GM12878 (cell line): ENCODE results near the gene NEU4. TPM values are rescaled to one million over a fixed set of nuclear protein-coding genes. Genes with fewer than 3 reads are reported as not detected.

Experiments used
- ATAC-seq: fragments of 200-7000 bp; cut with Tn5 transposase; 3 replicates; pipeline ENCODE4 v1.9.1; 2020; ENCODE audit warnings: mild to moderate bottlenecking, moderate library complexity
- BruUV-seq: library from RNA; stranded (reverse); fragments of 400-500 nt; replicated peaks from 2 replicates; lab custom pipeline; 2021; lab: Mats Ljungman, UMichigan
- CTCF ChIA-PET: fragments of 300-600 bp; sonication (Branson Sonifier 250); formaldehyde crosslinking; extraction: SDS; loops from one replicate; lab custom pipeline; 2021; ENCODE audit warnings: inconsistent platforms; lab: Yijun Ruan, JAX
- POLR2A ChIA-PET: fragments of 350-600 bp; formaldehyde crosslinking; extraction: SDS; loops from one replicate; lab custom pipeline; 2021; ENCODE audit warnings: inconsistent platforms; lab: Charles Lee
- RAD21 ChIA-PET: fragments of 300-600 bp; sonication (Branson Sonifier 250); formaldehyde crosslinking; loops from one replicate; lab custom pipeline; 2023; ENCODE audit warnings: antibody characterized with exemption; ENCODE audit not compliant: unreplicated experiment; lab: Charles Lee
- SMC1A ChIA-PET: fragments of 300-600 bp; sonication (Branson Sonifier 250); formaldehyde crosslinking; loops from one replicate; lab custom pipeline; 2023; ENCODE audit not compliant: unreplicated experiment, uncharacterized antibody; lab: Charles Lee
- DNase-seq: peaks from one replicate; pipeline ENCODE4 v3.0.0-alpha.2; 2011; ENCODE audit warnings: low read depth, low spot score
- FAIRE-seq: peaks from 3 replicates; lab custom pipeline; 2011; peaks lifted over from hg19 to GRCh38; lab: Jason Lieb, UNC
- H2AFZ ChIP-seq: 2 replicates; pipeline ENCODE4 v1.6.0; 2011; ENCODE audit warnings: low read depth, low read length, control low read depth; ENCODE audit not compliant: control insufficient read depth
- H3K27ac ChIP-seq: 2 replicates; pipeline ENCODE4 v1.5.1; 2011; ENCODE audit warnings: control low read depth; ENCODE audit not compliant: control insufficient read depth, insufficient read depth
- H3K27me3 ChIP-seq, 2 experiments: replicated peaks in 1 of 2; 2 replicates each; pipeline versions ENCODE4 v1.6.0 to v1.6.1; 2011; ENCODE audit warnings: low read length in 1 of 2; ENCODE audit not compliant: control insufficient read depth in 2 of 2, insufficient read depth in 2 of 2
- H3K36me3 ChIP-seq, 2 experiments: 2 replicates each; pipeline ENCODE4 v1.5.1; 2011; ENCODE audit warnings: low read length in 1 of 2; ENCODE audit not compliant: control insufficient read depth in 2 of 2, insufficient read depth in 2 of 2
- H3K4me1 ChIP-seq: 2 replicates; pipeline ENCODE4 v1.6.1; 2011; ENCODE audit warnings: mild to moderate bottlenecking, low read length, moderate library complexity, mixed read lengths; ENCODE audit not compliant: control insufficient read depth, insufficient read depth
- H3K4me2 ChIP-seq: 2 replicates; pipeline ENCODE4 v1.6.0; 2011; ENCODE audit warnings: control low read depth; ENCODE audit not compliant: control insufficient read depth, insufficient read depth
- H3K4me3 ChIP-seq: fragments of 200-600 bp; sonication (generic); 2 replicates; pipeline ENCODE4 v1.5.1; 2016
- H3K79me2 ChIP-seq: 2 replicates; pipeline ENCODE4 v1.6.0; 2011; ENCODE audit warnings: low read length; ENCODE audit not compliant: control insufficient read depth, insufficient read depth
- H3K9ac ChIP-seq: 2 replicates; pipeline ENCODE4 v1.8.0; 2011; ENCODE audit warnings: low read length, control low read depth, mixed read lengths; ENCODE audit not compliant: control insufficient read depth, insufficient read depth
- H3K9me3 ChIP-seq: replicated peaks from 3 replicates; pipeline ENCODE4 v1.5.1; 2011; ENCODE audit warnings: mild to moderate bottlenecking, low read length; ENCODE audit not compliant: control insufficient read depth, insufficient read depth
- H4K20me1 ChIP-seq: 2 replicates; pipeline ENCODE4 v1.6.0; 2011; ENCODE audit not compliant: control insufficient read depth, insufficient read depth
- POLR2A ChIP-seq: IDR thresholded peaks from 2 replicates; pipeline ENCODE4 v1.6.1; 2011; ENCODE audit warnings: low read depth, mild to moderate bottlenecking, low read length
- ZNF24 ChIP-seq: fragments of 450-650 bp; IDR thresholded peaks from 2 replicates; pipeline ENCODE4 v1.6.1; 2017; ENCODE audit warnings: antibody characterized with exemption, mild to moderate bottlenecking
- WGBS: methylation state at CpG from one replicate; pipeline ENCODE4 v1.1.6; 2016; ENCODE audit warnings: low lambda C conversion rate; ENCODE audit not compliant: insufficient replicate concordance, insufficient coverage; ENCODE audit errors: missing lambda C conversion rate; 5-methylcytosine and 5-hydroxymethylcytosine counted together
- in situ Hi-C: fragments of 300-500 bp; cut with MboI; formaldehyde crosslinking; loops from 9 replicates; pipeline ENCODE4 v1.14.3; 2018; ENCODE audit warnings: mixed read lengths
- intact Hi-C: fragments of 100-400 bp; cut with micrococcal nuclease; formaldehyde crosslinking; loops from one replicate; pipeline ENCODE4 v1.14.2; 2022; ENCODE audit not compliant: unreplicated experiment
- polyA plus RNA-seq, 11 experiments: library from polyadenylated mRNA; depleted of rRNA in 4 of 11; unstranded in 6 of 11; stranded (reverse) in 5 of 11; fragments of >200 nt; fragmentation: Nextera tagmentation in 4 of 11; fragmentation: Illumina TruSeq in 1 of 11; extraction: Ambion mirVana in 4 of 11; extraction: Trizol in 1 of 11; gene quantifications; 1 replicate in 1 of 11; 2 replicates in 10 of 11; pipeline versions ENCODE4 v1.2.1 to v1.2.3, GENCODE V29; 2011 to 2016; ENCODE audit warnings: inconsistent platforms in 2 of 11, missing spikeins in 2 of 11, low read depth in 1 of 11
- total RNA-seq, 4 experiments: library from RNA; depleted of rRNA in 3 of 4; stranded (reverse); fragments of >200 nt in 3 of 4; fragmentation: Illumina TruSeq in 1 of 4; extraction: Trizol in 1 of 4; gene quantifications; 2 replicates each; pipeline versions ENCODE4 v1.2.1 to v1.2.3, GENCODE V29; 2013 to 2021
- TF ChIP-seq, protein P1 (sequence below): fragments of 450-650 bp; formaldehyde crosslinking; IDR thresholded peaks from 2 replicates; pipeline ENCODE4 v1.4.0; 2020; ENCODE audit warnings: mild to moderate bottlenecking, moderate library complexity
- TF ChIP-seq, protein P2 (sequence below): fragments of 450-650 bp; IDR thresholded peaks from 2 replicates; pipeline ENCODE4 v1.6.1; 2017; ENCODE audit warnings: antibody characterized with exemption, mild to moderate bottlenecking, moderate library complexity
- TF ChIP-seq, protein P3 (sequence below): IDR thresholded peaks from 2 replicates; pipeline ENCODE4 v1.6.1; 2011; ENCODE audit warnings: borderline replicate concordance, low read depth, mild to moderate bottlenecking, moderate library complexity, mixed read lengths, low read length; ENCODE audit not compliant: insufficient read depth; ENCODE audit errors: extremely low read length

NEU4 gene
- total and polyA plus RNA-seq, 10 of the 15 experiments (the other 5 are each of a cell fraction or from before 2014, with no cell fraction given), result 0.01 to 0.28 (median 0.14) TPM; not detected in 5

DNA sequence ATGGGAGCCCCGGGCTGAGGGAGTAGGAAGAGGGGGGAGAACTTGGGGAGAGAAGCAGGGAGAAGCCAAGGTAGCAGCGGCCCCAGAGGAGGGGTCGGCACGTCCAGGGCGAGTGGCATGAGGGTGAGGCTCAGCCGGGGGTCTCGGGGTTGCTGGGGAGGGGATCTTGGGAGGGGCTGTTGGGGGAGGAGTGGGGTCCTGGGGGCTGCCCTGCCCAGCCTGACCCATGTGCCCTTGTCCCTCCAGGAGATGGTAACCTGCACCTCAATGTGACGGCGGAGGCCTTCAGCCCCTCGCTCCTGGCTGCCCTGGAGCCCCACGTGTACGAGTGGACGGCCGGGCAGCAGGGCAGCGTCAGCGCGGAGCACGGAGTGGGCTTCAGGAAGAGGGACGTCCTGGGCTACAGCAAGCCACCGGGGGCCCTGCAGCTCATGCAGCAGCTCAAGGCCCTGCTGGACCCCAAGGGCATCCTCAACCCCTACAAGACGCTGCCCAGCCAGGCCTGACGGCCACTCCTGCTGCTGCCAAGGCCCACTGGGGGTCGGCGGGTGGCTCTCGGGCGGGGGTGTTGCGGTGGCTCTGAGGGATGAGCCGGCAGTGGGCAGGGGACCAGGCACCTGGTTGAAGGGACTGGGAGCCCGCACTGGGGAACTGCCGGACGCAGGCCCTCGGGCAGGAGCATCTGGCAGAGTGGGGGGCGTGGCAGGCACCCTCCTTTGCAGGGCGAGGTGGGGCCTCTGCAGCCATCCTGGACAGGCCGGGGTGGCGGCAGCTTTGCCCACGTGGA, 41.3 kb upstream of the NEU4 start:
- ChIA-PET SMC1A (no interaction called here), RAD21 (no interaction called here), POLR2A (no interaction called here), CTCF (no interaction called here)
- no peak overlapping the region for H3K4me2 ChIP-seq
- no peak overlapping the region for H2AFZ ChIP-seq
- in situ Hi-C loops, result no loop called here
- no TSS peak for BruUV-seq
- no peak overlapping the region for H3K9ac ChIP-seq
- H3K4me3 ChIP-seq, result no peak overlapping the region
- H4K20me1 ChIP-seq, result no peaks in the 10 kb centered on the region
- TF ChIP-seq, protein P1, sequence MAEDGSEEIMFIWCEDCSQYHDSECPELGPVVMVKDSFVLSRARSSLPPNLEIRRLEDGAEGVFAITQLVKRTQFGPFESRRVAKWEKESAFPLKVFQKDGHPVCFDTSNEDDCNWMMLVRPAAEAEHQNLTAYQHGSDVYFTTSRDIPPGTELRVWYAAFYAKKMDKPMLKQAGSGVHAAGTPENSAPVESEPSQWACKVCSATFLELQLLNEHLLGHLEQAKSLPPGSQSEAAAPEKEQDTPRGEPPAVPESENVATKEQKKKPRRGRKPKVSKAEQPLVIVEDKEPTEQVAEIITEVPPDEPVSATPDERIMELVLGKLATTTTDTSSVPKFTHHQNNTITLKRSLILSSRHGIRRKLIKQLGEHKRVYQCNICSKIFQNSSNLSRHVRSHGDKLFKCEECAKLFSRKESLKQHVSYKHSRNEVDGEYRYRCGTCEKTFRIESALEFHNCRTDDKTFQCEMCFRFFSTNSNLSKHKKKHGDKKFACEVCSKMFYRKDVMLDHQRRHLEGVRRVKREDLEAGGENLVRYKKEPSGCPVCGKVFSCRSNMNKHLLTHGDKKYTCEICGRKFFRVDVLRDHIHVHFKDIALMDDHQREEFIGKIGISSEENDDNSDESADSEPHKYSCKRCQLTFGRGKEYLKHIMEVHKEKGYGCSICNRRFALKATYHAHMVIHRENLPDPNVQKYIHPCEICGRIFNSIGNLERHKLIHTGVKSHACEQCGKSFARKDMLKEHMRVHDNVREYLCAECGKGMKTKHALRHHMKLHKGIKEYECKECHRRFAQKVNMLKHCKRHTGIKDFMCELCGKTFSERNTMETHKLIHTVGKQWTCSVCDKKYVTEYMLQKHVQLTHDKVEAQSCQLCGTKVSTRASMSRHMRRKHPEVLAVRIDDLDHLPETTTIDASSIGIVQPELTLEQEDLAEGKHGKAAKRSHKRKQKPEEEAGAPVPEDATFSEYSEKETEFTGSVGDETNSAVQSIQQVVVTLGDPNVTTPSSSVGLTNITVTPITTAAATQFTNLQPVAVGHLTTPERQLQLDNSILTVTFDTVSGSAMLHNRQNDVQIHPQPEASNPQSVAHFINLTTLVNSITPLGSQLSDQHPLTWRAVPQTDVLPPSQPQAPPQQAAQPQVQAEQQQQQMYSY (CRISPR knock-in tag), result no peak
- TF ChIP-seq ZNF24 (no peak), POLR2A (peak; percentile 35; the same call in 1 of the 2 replicates)
- TF ChIP-seq, protein P2, sequence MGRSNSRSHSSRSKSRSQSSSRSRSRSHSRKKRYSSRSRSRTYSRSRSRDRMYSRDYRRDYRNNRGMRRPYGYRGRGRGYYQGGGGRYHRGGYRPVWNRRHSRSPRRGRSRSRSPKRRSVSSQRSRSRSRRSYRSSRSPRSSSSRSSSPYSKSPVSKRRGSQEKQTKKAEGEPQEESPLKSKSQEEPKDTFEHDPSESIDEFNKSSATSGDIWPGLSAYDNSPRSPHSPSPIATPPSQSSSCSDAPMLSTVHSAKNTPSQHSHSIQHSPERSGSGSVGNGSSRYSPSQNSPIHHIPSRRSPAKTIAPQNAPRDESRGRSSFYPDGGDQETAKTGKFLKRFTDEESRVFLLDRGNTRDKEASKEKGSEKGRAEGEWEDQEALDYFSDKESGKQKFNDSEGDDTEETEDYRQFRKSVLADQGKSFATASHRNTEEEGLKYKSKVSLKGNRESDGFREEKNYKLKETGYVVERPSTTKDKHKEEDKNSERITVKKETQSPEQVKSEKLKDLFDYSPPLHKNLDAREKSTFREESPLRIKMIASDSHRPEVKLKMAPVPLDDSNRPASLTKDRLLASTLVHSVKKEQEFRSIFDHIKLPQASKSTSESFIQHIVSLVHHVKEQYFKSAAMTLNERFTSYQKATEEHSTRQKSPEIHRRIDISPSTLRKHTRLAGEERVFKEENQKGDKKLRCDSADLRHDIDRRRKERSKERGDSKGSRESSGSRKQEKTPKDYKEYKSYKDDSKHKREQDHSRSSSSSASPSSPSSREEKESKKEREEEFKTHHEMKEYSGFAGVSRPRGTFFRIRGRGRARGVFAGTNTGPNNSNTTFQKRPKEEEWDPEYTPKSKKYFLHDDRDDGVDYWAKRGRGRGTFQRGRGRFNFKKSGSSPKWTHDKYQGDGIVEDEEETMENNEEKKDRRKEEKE, result no peak
- TF ChIP-seq, protein P3, sequence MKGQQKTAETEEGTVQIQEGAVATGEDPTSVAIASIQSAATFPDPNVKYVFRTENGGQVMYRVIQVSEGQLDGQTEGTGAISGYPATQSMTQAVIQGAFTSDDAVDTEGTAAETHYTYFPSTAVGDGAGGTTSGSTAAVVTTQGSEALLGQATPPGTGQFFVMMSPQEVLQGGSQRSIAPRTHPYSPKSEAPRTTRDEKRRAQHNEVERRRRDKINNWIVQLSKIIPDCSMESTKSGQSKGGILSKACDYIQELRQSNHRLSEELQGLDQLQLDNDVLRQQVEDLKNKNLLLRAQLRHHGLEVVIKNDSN, result no peak
- intact Hi-C loops, result no loop called here
- no peak for FAIRE-seq
- H3K79me2 ChIP-seq, result no peaks in the 10 kb centered on the region
- peaks cover 23% of the 10 kb centered on the region for H3K4me1 ChIP-seq
- whole genome bisulfite sequencing, result 88% methylated on average over 32 of the region's 37 CpGs
- no peak for DNase-seq
- no peak for ATAC-seq
- H3K27ac ChIP-seq, result no peak overlapping the region
- no peaks in the 10 kb centered on the region for H3K27me3 ChIP-seq
- H3K9me3 ChIP-seq, result no peaks in the 10 kb centered on the region
- no peaks in the 10 kb centered on the region for H3K36me3 ChIP-seq
